ENCODE data around the gene B3GNT4. TPM values are rescaled to one million over a fixed set of nuclear protein-coding genes. Genes with fewer than 3 reads are reported as not detected.
"Not testable (repeated sequence)": the region's sequence is repeated elsewhere in the genome, so short reads cannot be mapped to it uniquely, and the experiment has no call there.

Gene B3GNT4
- total RNA-seq, 1 donor from 2014 or later, result 11.8 TPM

DNA sequence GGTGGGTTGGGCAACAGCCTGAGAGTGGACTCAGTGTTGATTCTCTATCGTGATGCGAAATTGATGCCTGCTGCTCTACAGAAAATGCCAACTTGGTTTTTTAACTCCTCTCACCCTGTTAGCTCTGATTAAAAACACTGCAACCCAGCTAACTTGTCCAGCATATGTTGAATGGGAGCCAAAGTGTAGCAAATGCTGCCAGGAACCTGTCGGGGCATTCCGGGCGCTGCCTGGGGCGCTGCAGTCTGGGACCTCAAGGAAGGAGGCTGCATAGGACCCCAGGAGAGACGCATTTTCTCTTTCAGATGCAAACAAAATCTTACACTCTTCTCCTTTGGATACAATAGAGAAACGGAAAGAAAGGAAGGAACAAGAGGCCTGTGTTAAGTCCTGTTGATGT is 3.9 kb downstream of the B3GNT4 start:
- no peak for FAIRE-seq
- DNase-seq (ENCODE audit: low spot score in 2 of 2), result no peak

DNA sequence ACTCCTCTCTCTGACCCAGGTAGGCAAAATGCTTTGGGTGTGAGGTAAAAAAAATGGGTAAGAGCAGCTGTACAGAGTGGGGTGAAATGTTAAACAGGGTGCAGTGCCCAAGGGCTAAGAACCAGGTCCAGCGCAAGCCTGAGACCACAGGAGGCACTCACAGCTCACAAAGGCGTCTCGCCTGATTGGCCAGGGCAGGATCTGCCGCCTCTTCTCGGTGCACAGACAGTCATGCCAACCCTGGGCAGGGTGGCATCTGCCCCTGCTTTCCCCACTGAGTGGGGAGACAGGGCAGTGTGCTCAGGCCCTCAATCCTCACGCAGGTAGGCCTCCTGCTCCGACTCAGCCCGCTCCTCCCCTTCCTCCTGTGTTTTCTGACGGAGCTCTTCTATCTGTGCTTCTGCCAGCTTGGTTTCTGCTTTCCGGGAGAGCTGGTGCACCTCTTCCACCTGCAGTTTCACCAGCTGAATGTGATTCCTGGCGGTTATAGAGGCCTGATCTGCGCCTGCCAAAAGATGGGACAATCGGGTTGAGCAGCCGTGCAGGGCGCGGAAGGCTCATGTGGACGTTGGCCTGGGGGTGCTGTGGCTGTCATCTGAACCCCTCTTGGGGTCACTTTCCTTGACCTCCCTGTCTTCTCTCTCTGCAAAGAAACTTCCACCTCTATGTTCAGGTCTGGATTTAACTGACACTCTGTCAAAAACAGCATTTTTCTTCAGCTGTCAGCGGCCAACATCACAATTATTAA is 4.7 kb downstream of the B3GNT4 start:
- FAIRE-seq, result no peak
- DNase-seq (ENCODE audit: low spot score in 2 of 2), result no peak

GRCh38 chr12:122215771-122216170 is 12.3 kb downstream of the B3GNT4 start:
- no peak for FAIRE-seq
- DNase-seq (ENCODE audit: low spot score in 2 of 2), result no peak

DNA sequence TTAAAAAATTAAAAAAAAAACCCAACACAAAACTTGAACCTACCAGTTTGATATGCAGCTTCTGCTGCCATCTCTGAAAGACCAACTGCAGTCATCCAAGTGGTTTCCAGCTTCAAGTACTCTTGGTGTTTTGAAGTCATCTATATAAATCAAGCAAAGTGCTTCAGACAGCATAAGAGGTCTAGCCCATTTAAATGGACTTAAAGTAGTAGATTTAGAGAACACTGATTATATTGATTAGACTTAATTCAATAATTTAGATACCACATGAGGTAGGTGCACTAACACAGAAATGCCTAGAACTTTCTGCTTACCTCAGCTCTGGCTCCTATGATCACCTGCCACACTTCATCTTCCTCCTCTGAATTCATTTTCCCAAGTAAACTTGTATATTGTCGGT is 12.9 kb downstream of the B3GNT4 start:
- DNase-seq (ENCODE audit: low spot score in 2 of 2) (no peak), FAIRE-seq (no peak)

GRCh38 chr12:122225683-122226365 is 22.3 kb downstream of the B3GNT4 start, which contains the start of gene DIABLO:
DIABLO (minus strand) TSS chr12:122226052; CDS start chr12:122226014, 38 bp downstream.
- DNase-seq (ENCODE audit: low spot score in 2 of 2), result peak; percentile 96
- FAIRE-seq, result peak; percentile 97

GRCh38 chr12:122226366-122227125 is 23.0 kb downstream of the B3GNT4 start:
- DNase-seq (ENCODE audit: low spot score in 2 of 2) (no peak), FAIRE-seq (no peak)

- no peak for DNase-seq (ENCODE audit: low spot score in 2 of 2)
- FAIRE-seq, result no peak
Measured at GRCh38 chr12:122227341-122227740, 23.8 kb downstream of the B3GNT4 start.

DNA sequence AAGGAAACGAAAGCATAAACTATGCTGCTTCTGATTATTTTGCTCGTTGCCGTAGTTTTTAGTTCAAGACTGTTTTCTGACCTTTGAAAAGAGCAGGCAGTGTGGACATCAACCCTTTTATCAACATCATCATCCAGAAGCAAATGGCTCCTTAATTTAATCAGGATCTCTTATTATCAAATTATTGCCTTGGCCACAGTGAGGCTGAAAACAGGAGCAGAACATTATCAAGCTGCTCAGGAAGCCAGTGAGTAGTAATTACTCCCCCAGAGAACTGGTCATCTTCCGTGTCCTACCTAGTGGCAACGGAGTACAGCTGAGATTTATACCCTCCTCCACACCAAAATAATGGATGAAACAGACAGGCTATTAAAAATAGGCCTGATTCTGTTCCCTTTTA is 24.6 kb downstream of the B3GNT4 start:
- FAIRE-seq, result no peak
- DNase-seq (ENCODE audit: low spot score in 2 of 2), result no peak

- FAIRE-seq, result no peak
Measured at GRCh38 chr12:122230798-122231197, 27.3 kb downstream of the B3GNT4 start.

GRCh38 chr12:122232691-122233090 is 29.2 kb downstream of the B3GNT4 start:
- DNase-seq (ENCODE audit: low spot score in 2 of 2) (no peak), FAIRE-seq (no peak)

More at GRCh38 chr12:122230798-122231197, 27.3 kb downstream of the B3GNT4 start:
- DNase-seq (ENCODE audit: low spot score in 2 of 2), result no peak

DNA sequence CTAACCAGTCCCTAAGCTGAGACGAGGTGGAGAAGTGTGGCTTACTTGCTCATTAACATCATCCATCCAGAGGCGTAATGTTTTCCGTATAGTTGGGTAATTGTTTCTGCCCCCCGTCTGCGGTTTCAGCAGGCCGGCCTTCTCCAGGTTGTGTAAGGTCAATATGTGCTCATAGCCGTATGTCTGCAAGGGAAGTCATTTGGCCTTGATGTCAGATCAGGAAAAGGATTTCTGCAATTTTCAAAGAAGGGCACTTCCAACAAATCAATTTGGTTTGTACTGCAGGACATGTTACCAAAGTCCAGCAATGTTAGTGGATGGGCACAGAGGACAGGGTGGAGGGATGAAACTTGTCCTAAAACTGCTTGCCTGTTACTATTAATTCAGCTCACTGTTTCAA is 32.2 kb downstream of the B3GNT4 start:
- DNase-seq (ENCODE audit: low spot score in 2 of 2), result no peak
- FAIRE-seq, result no peak

DNA sequence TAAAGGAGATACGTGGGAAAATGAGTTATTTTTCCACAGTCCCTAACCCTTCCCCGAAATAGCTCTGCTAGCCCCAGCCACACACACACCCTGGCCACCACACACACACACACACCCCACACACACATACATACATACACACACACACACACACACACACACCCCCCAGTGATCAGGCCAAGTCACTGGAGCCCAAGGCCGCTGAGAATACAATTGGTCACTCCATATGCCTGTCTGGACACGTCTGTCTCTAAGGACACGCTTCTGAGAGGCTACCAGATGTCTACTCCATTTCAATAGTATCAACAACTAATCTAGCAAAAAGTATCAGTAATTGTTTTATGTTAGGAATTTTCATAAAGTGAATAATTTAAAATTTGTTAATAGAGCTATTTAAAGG is 35.4 kb downstream of the B3GNT4 start:
- no peak for DNase-seq (ENCODE audit: low spot score in 2 of 2)
- no peak for FAIRE-seq

- no peak for DNase-seq (ENCODE audit: low spot score in 2 of 2)
- FAIRE-seq, result no peak
Measured at GRCh38 chr12:122243965-122244364, 40.5 kb downstream of the B3GNT4 start.

DNA sequence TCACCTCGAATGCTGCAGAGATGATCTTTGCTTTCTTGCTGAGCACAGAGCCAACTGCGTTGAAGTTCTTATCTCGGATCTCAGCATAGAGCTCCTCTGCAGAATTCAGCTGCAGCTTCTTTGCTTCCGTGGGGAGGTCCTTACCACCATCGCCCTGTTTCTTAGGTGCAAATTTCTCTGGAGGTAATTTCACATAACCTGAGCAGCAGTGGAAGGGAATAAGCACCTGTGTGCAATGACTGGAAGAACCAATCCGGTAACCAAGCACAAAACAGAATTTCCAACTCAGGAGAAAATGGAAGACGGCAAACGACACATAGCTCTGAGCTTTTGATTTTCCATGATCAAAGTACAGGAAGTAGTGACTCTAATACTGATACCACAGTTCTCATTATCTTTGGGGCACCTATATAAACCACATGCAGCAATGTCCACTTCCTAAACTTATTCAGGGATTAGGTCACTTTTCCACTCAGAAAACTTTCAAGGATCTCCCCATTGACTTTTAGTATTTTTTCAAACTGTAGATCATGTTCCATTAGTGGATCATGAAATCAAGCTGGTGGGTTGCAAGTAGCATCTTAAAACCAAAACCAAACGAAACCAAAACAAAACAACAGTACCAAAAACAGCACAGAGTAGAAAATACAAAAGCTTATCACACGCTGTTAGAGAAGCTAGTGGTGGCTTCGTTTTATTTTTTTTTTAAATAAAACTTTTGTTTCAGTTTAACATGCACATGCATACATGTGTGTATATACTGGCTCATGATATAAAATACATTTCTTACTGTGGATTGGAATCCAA is 41.3 kb downstream of the B3GNT4 start:
- FAIRE-seq (no peak), DNase-seq (ENCODE audit: low spot score in 2 of 2) (no peak)

DNA sequence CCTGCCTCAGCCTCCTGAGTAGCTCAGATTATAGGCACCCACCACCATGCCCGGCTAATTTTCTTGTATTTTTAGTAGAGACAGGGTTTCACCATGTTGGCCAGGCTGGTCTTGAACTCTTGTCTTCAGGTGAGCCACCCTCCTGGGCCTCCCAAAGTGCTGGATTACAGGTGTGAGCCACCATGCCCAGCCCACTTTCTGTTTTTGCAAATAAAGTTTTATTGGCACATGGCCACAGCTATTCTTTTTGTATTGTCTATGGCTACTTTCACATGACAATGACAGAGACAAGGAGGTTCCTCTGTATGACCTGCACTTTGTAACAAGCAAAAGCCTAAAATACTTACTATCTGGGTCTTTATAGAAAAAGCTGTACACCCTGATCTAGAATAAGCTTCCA is 42.0 kb downstream of the B3GNT4 start:
- DNase-seq (ENCODE audit: low spot score in 2 of 2), result no peak
- FAIRE-seq, result no peak

GRCh38 chr12:122250047-122250446 is 46.5 kb downstream of the B3GNT4 start:
- DNase-seq (ENCODE audit: low spot score in 2 of 2), result no peak
- no peak for FAIRE-seq

DNA sequence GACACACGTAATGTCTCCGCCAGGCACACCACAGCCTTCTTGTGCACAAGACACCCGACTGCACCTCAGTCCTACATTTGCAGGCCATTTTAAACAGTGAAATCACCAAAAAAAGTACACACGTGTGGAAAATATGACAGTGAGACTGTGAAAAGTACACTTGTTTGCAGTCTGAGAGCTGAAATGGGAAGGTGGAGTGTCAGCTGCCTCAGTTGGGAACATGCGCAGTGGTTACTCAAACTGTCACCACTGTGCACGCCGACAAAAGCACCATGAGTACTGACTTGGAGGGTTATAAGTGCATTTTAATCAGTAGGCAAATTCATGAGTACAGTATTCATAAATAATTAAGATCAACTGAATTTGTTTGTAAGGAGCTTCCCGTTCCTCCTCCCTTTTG is 47.0 kb downstream of the B3GNT4 start:
- no peak for FAIRE-seq
- no peak for DNase-seq (ENCODE audit: low spot score in 2 of 2)

DNA sequence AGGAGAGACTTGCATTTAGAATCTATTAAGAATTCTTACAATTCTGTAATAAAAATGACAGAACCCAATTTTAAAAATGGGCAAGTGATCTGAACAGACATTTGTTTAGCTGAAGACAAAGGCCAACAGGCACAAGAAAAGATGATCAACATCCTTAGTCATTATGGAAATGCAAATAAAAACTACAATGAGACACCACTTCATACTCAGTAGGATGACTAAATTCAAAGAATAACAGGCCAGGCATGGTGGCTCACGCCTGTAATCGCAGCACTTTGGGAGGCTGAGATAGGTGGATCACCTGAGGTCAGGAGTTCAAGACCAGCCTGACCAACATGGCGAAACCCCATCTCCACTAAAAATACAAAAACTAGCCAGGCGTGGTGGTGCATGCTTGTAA is 55.0 kb downstream of the B3GNT4 start:
- not testable (repeated sequence) for FAIRE-seq; DNase-seq (ENCODE audit: low spot score in 2 of 2)
